ENCODE results near the gene HOXA3. TPM values are rescaled to one million over a fixed set of nuclear protein-coding genes. Genes with fewer than 3 reads are reported as not detected.

Gene HOXA3
- total RNA-seq = 8.7 TPM
- long read RNA-seq, partial matches to known transcripts = 5 of 7 reads
- long read RNA-seq, other reads (novel, unspliced or antisense) = 2 of 7 reads

DNA sequence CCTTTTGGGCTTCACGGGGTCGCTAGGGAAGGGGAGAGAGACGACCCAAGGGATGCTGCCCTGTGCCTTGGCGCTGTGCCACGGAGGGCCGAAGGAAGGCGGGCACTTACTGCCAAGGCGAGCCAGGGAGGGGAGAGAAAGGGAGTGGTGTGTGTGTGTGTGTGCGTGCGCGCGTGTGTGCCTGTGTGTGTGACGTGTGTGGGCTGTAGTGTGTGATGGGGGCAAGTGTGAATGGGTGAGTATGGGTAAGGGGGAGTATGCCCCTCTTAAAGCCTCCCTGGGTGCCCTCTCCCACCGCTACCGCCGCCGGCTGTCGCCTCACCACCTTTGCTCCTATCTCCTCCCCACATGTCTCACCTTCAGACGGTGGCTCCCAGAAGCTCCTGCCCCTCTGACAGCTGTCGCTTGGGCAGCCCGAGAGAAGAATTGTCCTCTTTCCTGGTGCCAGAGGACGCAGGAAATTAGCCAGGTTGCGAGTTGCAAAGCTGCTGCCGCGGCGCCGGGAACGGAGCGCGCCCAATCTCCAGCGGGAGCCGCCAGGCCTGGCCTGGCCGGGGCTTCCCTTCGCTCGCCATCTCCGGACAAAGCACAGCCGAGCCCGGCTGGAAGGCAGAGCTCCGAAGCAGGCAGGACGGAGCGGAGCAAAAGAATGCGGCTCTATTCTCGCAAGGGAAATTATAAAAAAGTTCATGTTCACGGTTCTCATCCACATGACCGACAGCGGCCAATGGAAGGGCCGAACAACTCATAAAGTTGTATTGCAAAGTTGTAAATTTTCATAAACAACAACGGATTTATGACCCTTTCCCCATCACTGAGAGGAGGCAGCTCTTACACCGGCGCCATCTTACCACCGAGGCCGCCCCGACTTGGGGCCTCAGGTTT, at the start of gene HOXA3:
HOXA3 (minus strand) TSS at position 653 of the 885 bp plus-strand sequence. CDS start 41,943 bp downstream, outside the sequence.
- Histone ChIP-seq H3K36me3 (no peaks in the 10 kb centered on the region), H3K4me1 (peaks cover 32% of the 10 kb centered on the region), H3K9me3 (no peaks in the 10 kb centered on the region), H3K27me3 (peaks cover 90% of the 10 kb centered on the region), H3K4me3 (peak within 1 kb of the TSS; percentile 70), H3K27ac (peak within 1 kb of the TSS; percentile 88)
- ATAC-seq (peak; percentile 3), DNase-seq (peak; percentile 69)
- TF ChIP-seq, protein P1, sequence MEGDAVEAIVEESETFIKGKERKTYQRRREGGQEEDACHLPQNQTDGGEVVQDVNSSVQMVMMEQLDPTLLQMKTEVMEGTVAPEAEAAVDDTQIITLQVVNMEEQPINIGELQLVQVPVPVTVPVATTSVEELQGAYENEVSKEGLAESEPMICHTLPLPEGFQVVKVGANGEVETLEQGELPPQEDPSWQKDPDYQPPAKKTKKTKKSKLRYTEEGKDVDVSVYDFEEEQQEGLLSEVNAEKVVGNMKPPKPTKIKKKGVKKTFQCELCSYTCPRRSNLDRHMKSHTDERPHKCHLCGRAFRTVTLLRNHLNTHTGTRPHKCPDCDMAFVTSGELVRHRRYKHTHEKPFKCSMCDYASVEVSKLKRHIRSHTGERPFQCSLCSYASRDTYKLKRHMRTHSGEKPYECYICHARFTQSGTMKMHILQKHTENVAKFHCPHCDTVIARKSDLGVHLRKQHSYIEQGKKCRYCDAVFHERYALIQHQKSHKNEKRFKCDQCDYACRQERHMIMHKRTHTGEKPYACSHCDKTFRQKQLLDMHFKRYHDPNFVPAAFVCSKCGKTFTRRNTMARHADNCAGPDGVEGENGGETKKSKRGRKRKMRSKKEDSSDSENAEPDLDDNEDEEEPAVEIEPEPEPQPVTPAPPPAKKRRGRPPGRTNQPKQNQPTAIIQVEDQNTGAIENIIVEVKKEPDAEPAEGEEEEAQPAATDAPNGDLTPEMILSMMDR (IDR thresholded peaks at IDR 0.05) = no peak
- intact Hi-C loops (cut with DNase I) = no loop called here

GRCh38 chr7:27201580-27202017, 49.2 kb upstream of the HOXA3 start:
- peaks cover 96% of the 10 kb centered on the region for H3K27me3 ChIP-seq
- no peak overlapping the region for H3K4me3 ChIP-seq
- H3K27ac ChIP-seq = no peak overlapping the region
- DNase-seq = no peak
- intact Hi-C loops (cut with DNase I) = loop anchor here (10.0 kb wide), 2 partner anchors 373 to 713 kb away; no protein-coding TSS in a partner anchor
- ATAC-seq = no peak
- H3K9me3 ChIP-seq = no peaks in the 10 kb centered on the region
- peaks cover 24% of the 10 kb centered on the region for H3K4me1 ChIP-seq
- TF ChIP-seq, protein P1 (IDR thresholded peaks at IDR 0.05) = no peak
- no peaks in the 10 kb centered on the region for H3K36me3 ChIP-seq

GRCh38 chr7:27200761-27201579, 48.6 kb upstream of the HOXA3 start:
- Histone ChIP-seq H3K27me3 (peaks cover 96% of the 10 kb centered on the region), H3K4me3 (no peak overlapping the region), H3K36me3 (no peaks in the 10 kb centered on the region), H3K9me3 (no peaks in the 10 kb centered on the region), H3K27ac (no peak overlapping the region), H3K4me1 (peaks cover 24% of the 10 kb centered on the region)
- DNase-seq (no peak), ATAC-seq (peak; percentile 60)
- intact Hi-C loops (cut with DNase I) = loop anchor here (10.0 kb wide), 2 partner anchors 374 to 714 kb away; no protein-coding TSS in a partner anchor
- TF ChIP-seq, protein P1 (IDR thresholded peaks at IDR 0.05) = no peak

DNA sequence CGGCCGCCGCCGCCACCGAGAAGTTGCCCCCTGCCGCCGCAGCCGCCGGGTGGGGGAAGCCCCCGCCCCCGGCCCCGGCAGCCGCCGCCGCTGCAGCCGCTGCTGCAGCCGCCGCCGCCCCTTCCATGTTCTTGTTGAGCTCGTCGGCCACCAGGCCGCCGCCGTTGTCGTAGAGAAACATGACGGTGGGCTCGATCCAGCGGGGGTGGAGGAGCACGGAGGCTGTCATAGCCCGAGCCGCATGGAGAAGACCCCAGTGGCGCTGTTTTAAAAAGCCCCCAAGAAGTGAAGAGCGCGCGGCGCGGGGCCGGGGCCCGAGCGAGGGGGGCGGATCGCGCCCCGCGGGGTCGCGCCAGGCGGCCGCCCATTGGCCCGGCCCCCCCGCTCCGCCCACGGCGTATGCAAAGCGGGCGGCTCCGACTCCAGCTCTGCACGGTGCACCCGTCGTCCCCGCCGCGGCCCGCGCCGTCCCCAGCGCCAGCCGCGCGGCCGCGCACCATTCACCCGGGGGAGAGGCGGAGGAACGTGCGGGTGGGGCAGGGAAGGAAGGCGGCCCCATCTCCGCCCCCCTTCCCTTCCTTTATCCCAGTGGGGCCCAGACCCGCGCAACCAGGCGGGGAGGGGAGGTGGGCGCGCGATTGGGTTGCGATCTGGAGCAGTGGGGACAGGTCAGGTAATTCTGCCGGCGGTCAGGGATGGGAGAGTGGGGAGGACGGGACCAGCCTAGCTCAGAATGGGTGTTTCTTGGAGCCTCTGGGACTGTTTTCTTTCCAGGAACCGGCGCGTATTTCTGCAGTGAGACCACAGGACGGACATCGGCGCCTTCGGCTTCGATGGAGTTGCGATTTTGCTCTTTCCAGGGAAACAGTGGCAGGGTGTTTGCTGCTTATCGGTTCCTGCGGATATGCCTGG, 47.7 kb upstream of the HOXA3 start, which contains the start of gene HOXA13:
HOXA13 (minus strand) TSS at position 243 of the 912 bp plus-strand sequence; CDS start at position 229, 14 bp downstream.
- Histone ChIP-seq H3K9me3 (no peaks in the 10 kb centered on the region), H3K27ac (no peak within 1 kb of the TSS), H3K36me3 (no peaks in the 10 kb centered on the region), H3K4me1 (peaks cover 18% of the 10 kb centered on the region), H3K27me3 (peaks cover 96% of the 10 kb centered on the region), H3K4me3 (peak within 1 kb of the TSS; percentile 25)
- TF ChIP-seq, protein P1 (IDR thresholded peaks at IDR 0.05) = no peak
- ATAC-seq (peak; percentile 30), DNase-seq (peak; percentile 57)
- intact Hi-C loops (cut with DNase I) = loop anchor here (10.0 kb wide), 2 partner anchors 375 to 715 kb away; no protein-coding TSS in a partner anchor

Measured in upper lobe of right lung (tissue), 1 donor.